ENCODE results near the gene OSBPL6. TPM values are rescaled to one million over a fixed set of nuclear protein-coding genes. Genes with fewer than 3 reads are reported as not detected.

OSBPL6 gene
- total and polyA plus RNA-seq, 2 of the 13 experiments (the other 11 are each of a cell fraction or from before 2014, with no cell fraction given) = 0.03 to 0.11 TPM

GRCh38 chr2:178394859-178395258 lies 200.5 kb downstream of the OSBPL6 start (continued):
- TF ChIP-seq ARID4A (CRISPR knock-in tag; IDR thresholded peaks at IDR 0.05; ENCODE audit: borderline replicate concordance) (no peak), ZFP36 (IDR thresholded peaks at IDR 0.05; ENCODE audit: borderline replicate concordance, low read depth, low read length, partially characterized antibody) (no peak)

DNA sequence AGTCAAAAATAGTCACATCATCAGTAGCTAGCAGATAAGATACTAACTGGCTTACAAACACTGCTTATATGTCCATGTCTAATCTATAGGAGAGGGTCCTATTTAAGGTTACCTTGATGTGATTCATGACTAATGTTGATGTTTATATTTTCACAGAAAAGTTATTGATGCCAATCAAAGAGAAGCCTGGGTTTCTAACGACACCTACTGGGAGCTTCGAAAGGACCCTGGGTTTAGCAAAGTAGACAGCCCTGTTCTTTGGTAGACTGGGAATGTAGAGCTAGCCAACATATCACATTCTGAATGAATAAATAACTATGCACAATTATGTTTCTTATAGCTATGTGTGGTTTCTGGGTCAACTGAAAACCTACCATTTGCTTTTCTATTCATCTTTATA lies 201.0 kb downstream of the OSBPL6 start:
- H4K20me1 ChIP-seq (ENCODE audit: insufficient read depth, low read length) = no peaks in the 10 kb centered on the region
- BruUV-seq (replicated peaks) = no TSS peak
- in situ Hi-C loops (cut with HindIII; ENCODE audit: extremely low pct_ligation_motif_present, low pct_unique_long_range_greater_than_20kb) (no loop called here), intact Hi-C loops (cut with micrococcal nuclease; ENCODE audit: unreplicated experiment) (loop anchor here (5.0 kb wide), 1 partner anchor 283 kb away; the partner anchor contains the start of gene RBM45)
- CTCF ChIA-PET (ENCODE audit: low intra/inter-chr PET ratio, low total read pairs) = no interaction called here
- no peaks in the 10 kb centered on the region for H3K79me2 ChIP-seq (ENCODE audit: insufficient read depth, low read length)
- no peak overlapping the region for H2AFZ ChIP-seq (ENCODE audit: low read length)
- no peaks in the 10 kb centered on the region for H3K4me1 ChIP-seq (ENCODE audit: insufficient read depth, low read length)
- POLR2A ChIA-PET = no interaction called here
- H3K36me3 ChIP-seq (replicated peaks in 1 of 2; ENCODE audit: control insufficient read depth in 1 of 2, insufficient read depth in 2 of 2, low read length in 2 of 2) = no peaks in the 10 kb centered on the region
- no peak for DNase-seq (ENCODE audit: low spot score)
- peak; percentile 29; the same call in 1 of the 2 replicates for TF ChIP-seq STAG1 (CRISPR knock-in tag; IDR thresholded peaks at IDR 0.05)
- peak; percentile 28; the same call in 1 of the 2 replicates for TF ChIP-seq CTCF (CRISPR knock-in tag; IDR thresholded peaks at IDR 0.05)
- TF ChIP-seq GPN1 (CRISPR knock-in tag; IDR thresholded peaks at IDR 0.05; ENCODE audit: borderline replicate concordance) = no peak
- no peak for TF ChIP-seq ZNF777 (CRISPR knock-in tag; IDR thresholded peaks at IDR 0.05)
- H3K9ac ChIP-seq (ENCODE audit: insufficient read depth, low read depth, low read length) = no peak overlapping the region
- 33% methylated on average over 2 of the region's 2 CpGs for WGBS (ENCODE audit: low lambda C conversion rate)
- no peak overlapping the region for H3K27ac ChIP-seq (ENCODE audit: extremely low read length, insufficient read depth, low read length)
- H3K27me3 ChIP-seq (ENCODE audit: control insufficient read depth in 1 of 2, insufficient read depth in 2 of 2, low read length in 2 of 2) = no peaks in the 10 kb centered on the region
- no peaks in the 10 kb centered on the region for H3K9me3 ChIP-seq (ENCODE audit: low read length)
- FAIRE-seq = no peak
- no peak overlapping the region for H3K4me3 ChIP-seq (replicated peaks in 1 of 3; ENCODE audit: insufficient read depth in 1 of 3, low read depth in 2 of 3, low read length in 3 of 3)
- no peak overlapping the region for H3K4me2 ChIP-seq (ENCODE audit: low read depth, low read length)
- ATAC-seq = no peak
